Activated naive CD4-positive, alpha-beta T cell treated with anti-CD3 and anti-CD28 coated beads, Interleukin-2, amount 50 U/mL, for 72 hours (primary cell): ENCODE measurements around the gene COPZ2. TPM values are rescaled to one million over a fixed set of nuclear protein-coding genes. Genes with fewer than 3 reads are reported as not detected.

Experiments used
- ATAC-seq, 2 donors: fragments of 150-1000 bp; cut with Tn5 transposase; 2 replicates each; pipeline ENCODE4 v1.10.0; 2021; ENCODE audit warnings: mild to moderate bottlenecking in 2 of 2, moderate library complexity in 2 of 2
- DNase-seq, 2 donors: peaks; one replicate each; pipeline ENCODE4 v3.0.0; 2021 to 2022; ENCODE audit warnings: low spot score in 2 of 2
- H3K27ac Mint-ChIP-seq, 2 donors: one replicate each; pipeline ENCODE4 v1.8.0; 2022; ENCODE audit warnings: mild to moderate bottlenecking in 2 of 2, mixed read lengths in 2 of 2
- H3K36me3 Mint-ChIP-seq, 2 donors: one replicate each; pipeline ENCODE4 v1.8.0; 2022; ENCODE audit warnings: mixed read lengths in 2 of 2
- H3K9me3 Mint-ChIP-seq, 2 donors: one replicate each; pipeline ENCODE4 v1.8.0; 2022; ENCODE audit warnings: mixed read lengths in 2 of 2
- total RNA-seq, 2 donors: library from RNA; stranded (reverse); gene quantifications; one replicate each; pipeline ENCODE4 v1.2.3, GENCODE V29; 2022

Gene COPZ2
- total RNA-seq, 2 donors from 2014 or later = 1.3 to 3.6 TPM

GRCh38 chr17:48059125-48059668 lies 21.6 kb upstream of the COPZ2 start:
- no peak for ATAC-seq
- Mint-ChIP-seq H3K9me3 (no peaks in the 10 kb centered on the region), H3K27ac (peak overlapping the region; percentile 76 to 88), H3K36me3 (peaks cover 32 to 46% of the 10 kb centered on the region in 2 donors)
- DNase-seq = no peak

DNA sequence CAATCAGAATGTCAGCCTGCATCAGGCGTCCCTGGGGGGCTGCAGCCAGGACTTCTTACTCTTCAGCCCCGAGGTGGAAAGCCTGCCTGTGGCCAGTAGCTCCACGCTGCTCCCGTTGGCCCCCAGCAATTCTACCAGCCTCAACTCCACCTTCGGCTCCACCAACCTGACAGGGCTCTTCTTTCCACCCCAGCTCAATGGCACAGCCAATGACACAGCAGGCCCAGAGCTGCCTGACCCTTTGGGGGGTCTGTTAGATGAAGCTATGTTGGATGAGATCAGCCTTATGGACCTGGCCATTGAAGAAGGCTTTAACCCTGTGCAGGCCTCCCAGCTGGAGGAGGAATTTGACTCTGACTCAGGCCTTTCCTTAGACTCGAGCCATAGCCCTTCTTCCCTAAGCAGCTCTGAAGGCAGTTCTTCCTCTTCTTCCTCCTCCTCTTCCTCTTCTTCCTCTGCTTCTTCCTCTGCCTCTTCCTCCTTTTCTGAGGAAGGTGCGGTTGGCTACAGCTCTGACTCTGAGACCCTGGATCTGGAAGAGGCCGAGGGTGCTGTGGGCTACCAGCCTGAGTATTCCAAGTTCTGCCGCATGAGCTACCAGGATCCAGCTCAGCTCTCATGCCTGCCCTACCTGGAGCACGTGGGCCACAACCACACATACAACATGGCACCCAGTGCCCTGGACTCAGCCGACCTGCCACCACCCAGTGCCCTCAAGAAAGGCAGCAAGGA lies 21.0 kb upstream of the COPZ2 start:
- ATAC-seq (no peak), DNase-seq (no peak)
- H3K36me3 Mint-ChIP-seq = peaks cover 32 to 46% of the 10 kb centered on the region in 2 donors
- no peaks in the 10 kb centered on the region for H3K9me3 Mint-ChIP-seq
- peak overlapping the region; percentile 76 to 99 for H3K27ac Mint-ChIP-seq

DNA sequence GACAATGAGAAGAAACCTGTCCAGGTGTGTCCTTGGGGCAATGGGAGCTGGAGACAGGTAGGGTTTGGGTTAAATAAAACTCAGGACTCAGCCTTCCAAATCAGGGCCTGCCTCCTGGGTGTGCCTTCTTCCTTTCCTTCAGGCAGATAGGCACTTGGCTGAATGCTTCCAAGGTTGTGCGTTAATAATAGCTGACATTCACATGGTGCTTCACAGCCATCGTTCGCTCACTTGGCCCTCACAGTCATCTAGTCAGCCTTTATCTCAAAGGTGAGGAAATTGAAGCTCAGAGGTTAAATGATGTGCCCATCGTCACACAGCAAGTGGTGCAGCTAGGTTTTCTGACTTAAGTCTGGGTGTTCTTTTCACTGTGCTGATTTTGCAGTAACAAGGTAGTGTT lies 20.0 kb upstream of the COPZ2 start:
- peaks cover 32 to 45% of the 10 kb centered on the region in 2 donors for H3K36me3 Mint-ChIP-seq
- peak overlapping the region; percentile 98 to 99 for H3K27ac Mint-ChIP-seq
- no peaks in the 10 kb centered on the region for H3K9me3 Mint-ChIP-seq
- ATAC-seq (no peak), DNase-seq (no peak)

- DNase-seq (no peak), ATAC-seq (no peak)
- H3K9me3 Mint-ChIP-seq = no peaks in the 10 kb centered on the region
- H3K36me3 Mint-ChIP-seq = peaks cover 32 to 42% of the 10 kb centered on the region in 2 donors
- H3K27ac Mint-ChIP-seq = peak overlapping the region; percentile 98 to 99
Measured at GRCh38 chr17:48056879-48057278, 19.3 kb upstream of the COPZ2 start.

GRCh38 chr17:48056246-48056745 lies 18.7 kb upstream of the COPZ2 start:
- DNase-seq (no peak), ATAC-seq (no peak)
- Mint-ChIP-seq H3K9me3 (no peaks in the 10 kb centered on the region), H3K27ac (peak overlapping the region; percentile 98 to 99), H3K36me3 (peaks cover 32 to 47% of the 10 kb centered on the region in 2 donors)

GRCh38 chr17:48055531-48056245 lies 18.1 kb upstream of the COPZ2 start:
- peaks cover 35 to 50% of the 10 kb centered on the region in 2 donors for H3K36me3 Mint-ChIP-seq
- peak; percentile 27 to 68 for DNase-seq
- no peaks in the 10 kb centered on the region for H3K9me3 Mint-ChIP-seq
- H3K27ac Mint-ChIP-seq = peak overlapping the region; percentile 98 to 99
- ATAC-seq = peak; percentile 72 to 89

- ATAC-seq (no peak), DNase-seq (no peak)
- Mint-ChIP-seq H3K27ac (peak overlapping the region; percentile 98 to 99), H3K36me3 (peaks cover 44 to 62% of the 10 kb centered on the region in 2 donors), H3K9me3 (no peaks in the 10 kb centered on the region)
Measured at GRCh38 chr17:48054238-48055185, 16.9 kb upstream of the COPZ2 start.

DNA sequence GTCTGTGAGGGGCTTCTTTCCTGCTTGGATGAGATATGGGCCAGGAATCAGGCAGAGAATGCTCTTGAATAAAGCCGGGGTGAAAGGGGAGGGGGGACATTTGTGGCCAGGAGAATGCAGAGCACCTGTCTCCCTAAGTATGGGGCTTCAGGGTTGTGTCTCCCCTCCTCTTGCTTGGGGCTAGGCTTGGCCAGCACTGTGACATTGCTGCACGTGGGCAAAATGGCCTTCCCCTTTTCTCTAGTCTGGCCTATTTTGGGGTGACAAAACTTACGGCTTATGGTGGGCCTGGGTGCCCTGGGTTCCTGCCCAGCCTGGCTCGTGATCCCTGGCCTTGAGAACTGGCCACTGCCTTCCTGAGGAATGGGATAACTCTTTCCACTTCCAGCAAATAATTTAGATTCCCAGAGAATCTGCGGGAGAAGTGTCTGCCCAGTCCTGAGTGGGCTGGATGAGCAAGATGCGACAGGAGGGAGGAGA lies 16.2 kb upstream of the COPZ2 start:
- Mint-ChIP-seq H3K36me3 (peaks cover 44 to 63% of the 10 kb centered on the region in 2 donors), H3K9me3 (no peaks in the 10 kb centered on the region), H3K27ac (peak overlapping the region; percentile 67 to 98)
- no peak for ATAC-seq
- DNase-seq = no peak

DNA sequence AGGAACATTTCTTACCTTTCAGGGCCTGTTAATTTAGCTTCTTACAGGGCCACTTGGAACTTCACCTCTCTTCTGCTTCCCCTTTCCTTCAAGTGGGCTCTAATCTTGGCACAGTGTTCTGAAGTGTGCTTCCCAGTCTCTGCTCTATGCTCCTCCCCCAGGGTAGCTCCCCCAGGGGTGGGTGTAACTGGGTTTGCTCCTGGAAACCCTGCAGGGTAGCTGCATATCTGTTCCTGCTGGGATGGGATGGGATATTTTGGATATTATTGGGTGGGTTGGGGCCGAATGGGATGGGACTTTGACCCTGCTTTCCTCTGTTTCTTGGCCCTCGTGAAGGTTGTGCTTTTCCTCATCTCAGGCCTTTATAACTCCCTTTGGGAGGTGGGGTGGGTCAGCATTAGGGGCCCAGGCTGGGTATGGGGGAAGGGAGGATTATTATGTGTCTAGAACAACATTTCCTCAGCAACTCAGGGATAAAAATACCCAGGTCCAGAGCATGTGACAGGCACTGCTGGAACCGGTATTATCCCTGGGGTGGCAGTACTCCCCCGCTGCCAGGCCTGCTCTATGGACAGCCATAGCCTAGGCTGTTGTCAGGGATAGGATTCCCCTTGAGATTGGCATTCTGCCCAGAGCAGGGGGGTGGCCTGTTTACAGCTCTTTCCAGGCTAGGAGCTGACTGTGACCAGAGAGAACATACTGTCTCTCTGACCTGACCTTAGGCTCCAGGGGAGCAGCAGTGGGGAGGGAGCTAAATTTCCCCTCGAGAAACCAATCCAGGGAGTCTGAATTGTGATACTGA lies 15.6 kb upstream of the COPZ2 start:
- Mint-ChIP-seq H3K36me3 (peaks cover 42 to 61% of the 10 kb centered on the region in 2 donors), H3K27ac (peak overlapping the region; percentile 90 to 98), H3K9me3 (no peaks in the 10 kb centered on the region)
- no peak for DNase-seq
- no peak for ATAC-seq

- no peak for ATAC-seq
Measured at GRCh38 chr17:48051706-48052486, 14.3 kb upstream of the COPZ2 start.

GRCh38 chr17:48051283-48051682 lies 13.7 kb upstream of the COPZ2 start:
- Mint-ChIP-seq H3K9me3 (no peaks in the 10 kb centered on the region), H3K27ac (peak overlapping the region; percentile 98 to 100), H3K36me3 (peaks cover 52 to 56% of the 10 kb centered on the region in 2 donors)
- ATAC-seq (no peak), DNase-seq (no peak)

More at GRCh38 chr17:48051706-48052486, 14.3 kb upstream of the COPZ2 start:
- no peak for DNase-seq
- peak overlapping the region; percentile 46 to 98 for H3K27ac Mint-ChIP-seq
- H3K36me3 Mint-ChIP-seq = peaks cover 53 to 56% of the 10 kb centered on the region in 2 donors
- no peaks in the 10 kb centered on the region for H3K9me3 Mint-ChIP-seq

- no peak for DNase-seq
Measured at GRCh38 chr17:48048384-48049126, 11.0 kb upstream of the COPZ2 start.

DNA sequence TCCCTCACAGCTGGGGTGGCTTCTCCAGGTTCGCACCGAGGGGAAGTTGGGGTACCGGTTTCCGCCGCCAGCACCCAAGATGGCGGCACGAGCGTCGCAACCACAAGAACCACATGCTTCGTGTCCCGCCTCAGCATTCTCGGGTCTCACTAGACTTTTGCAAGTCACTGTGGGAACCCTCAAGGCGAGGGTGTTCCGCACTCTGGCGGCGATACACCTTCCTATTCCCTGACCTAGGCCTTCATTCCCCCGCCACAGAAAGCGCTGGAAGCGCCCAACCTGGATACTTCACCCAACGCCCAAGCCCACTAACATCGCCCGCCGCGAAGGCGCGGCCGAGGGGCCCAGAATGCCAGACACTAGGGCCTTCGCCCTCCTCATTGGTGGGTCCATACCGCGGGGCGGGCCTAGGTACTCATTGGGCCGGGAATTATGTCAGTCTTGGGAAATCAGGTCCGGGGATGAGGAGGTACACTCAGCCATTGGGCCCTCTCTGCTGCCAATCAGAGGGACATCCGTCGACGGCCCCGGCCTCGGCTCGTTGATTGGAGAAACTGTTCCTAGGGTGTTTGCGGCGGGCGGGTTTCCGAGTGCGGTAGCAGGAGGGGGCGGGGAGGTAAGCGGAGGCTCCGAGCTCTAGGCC lies 10.3 kb upstream of the COPZ2 start, which contains the start of gene NFE2L1:
NFE2L1 (plus strand) TSS at position 619 of the 643 bp plus-strand sequence. CDS start 2,760 bp downstream, outside the sequence.
- peak within 1 kb of the TSS; percentile 93 to 100 for H3K27ac Mint-ChIP-seq
- no peaks in the 10 kb centered on the region for H3K9me3 Mint-ChIP-seq
- ATAC-seq (peak; percentile 96 to 98), DNase-seq (peak; percentile 92 to 99)
- peaks cover 42 to 47% of the 10 kb centered on the region in 2 donors for H3K36me3 Mint-ChIP-seq

More at GRCh38 chr17:48048384-48049126, 11.0 kb upstream of the COPZ2 start:
- ATAC-seq = peak; percentile 25 to 36
- Mint-ChIP-seq H3K27ac (peak overlapping the region; percentile 93 to 100), H3K9me3 (no peaks in the 10 kb centered on the region), H3K36me3 (peaks cover 42 to 47% of the 10 kb centered on the region in 2 donors)
